MCF 10A (cell line): ENCODE results near the gene IL3. TPM values are rescaled to one million over a fixed set of nuclear protein-coding genes. Genes with fewer than 3 reads are reported as not detected.

Experiments
- BruUV-seq: library from RNA; stranded (reverse); fragments of 400-500 nt; replicated peaks from 2 replicates; lab custom pipeline; 2021; lab: Mats Ljungman, UMichigan
- CTCF ChIA-PET: fragments of 300-600 bp; sonication (Branson Sonifier 250); formaldehyde crosslinking; extraction: SDS; loops from one replicate; lab custom pipeline; 2021; ENCODE audit warnings: antibody characterized with exemption, inconsistent platforms; lab: Yijun Ruan, JAX
- POLR2A ChIA-PET: fragments of 300-600, 350-650 bp; sonication (Branson Sonifier 250); formaldehyde crosslinking; extraction: SDS; loops from one replicate; lab custom pipeline; 2020; ENCODE audit warnings: antibody characterized with exemption, inconsistent platforms; lab: Yijun Ruan, JAX
- DNase-seq: peaks from one replicate; pipeline ENCODE4 v3.0.0-alpha.2; 2018; ENCODE audit not compliant: unreplicated experiment
- H3K27ac Mint-ChIP-seq: one replicate; pipeline ENCODE4 v1.8.0; 2022; ENCODE audit warnings: mild to moderate bottlenecking, low read depth, mixed read lengths; ENCODE audit not compliant: unreplicated experiment
- H3K27me3 Mint-ChIP-seq: one replicate; pipeline ENCODE4 v1.8.0; 2022; ENCODE audit warnings: mixed read lengths; ENCODE audit not compliant: insufficient read depth, unreplicated experiment
- H3K36me3 Mint-ChIP-seq: one replicate; pipeline ENCODE4 v1.8.0; 2022; ENCODE audit warnings: mild to moderate bottlenecking, moderate library complexity, mixed read lengths; ENCODE audit not compliant: insufficient read depth, unreplicated experiment
- H3K4me1 Mint-ChIP-seq: one replicate; pipeline ENCODE4 v1.8.0; 2022; ENCODE audit warnings: mixed read lengths; ENCODE audit not compliant: insufficient read depth, unreplicated experiment
- H3K4me3 Mint-ChIP-seq: one replicate; pipeline ENCODE4 v1.8.0; 2022; ENCODE audit warnings: mild to moderate bottlenecking, moderate library complexity, mixed read lengths; ENCODE audit not compliant: unreplicated experiment
- H3K9me3 Mint-ChIP-seq: one replicate; pipeline ENCODE4 v1.8.0; 2022; ENCODE audit warnings: mixed read lengths; ENCODE audit not compliant: unreplicated experiment
- CTCF ChIP-seq: fragments of 200-600 bp; IDR thresholded peaks from one replicate; pipeline ENCODE4 v1.8.0; 2022; ENCODE audit warnings: antibody characterized with exemption, mild to moderate bottlenecking; ENCODE audit not compliant: unreplicated experiment
- intact Hi-C: fragments of 100-400 bp; cut with micrococcal nuclease; formaldehyde crosslinking; loops from 2 replicates; pipeline ENCODE4 v1.14.1; 2022
- total RNA-seq: library from RNA; stranded (reverse); gene quantifications from 2 replicates; pipeline ENCODE4 v1.2.3, GENCODE V29; 2022

IL3 gene
- total RNA-seq, 1 experiment from 2014 or later = not detected

- H3K27ac Mint-ChIP-seq = no peak overlapping the region
Measured at GRCh38 chr5:132050661-132051552, 9.5 kb upstream of the IL3 start.

GRCh38 chr5:132052520-132052919, 7.9 kb upstream of the IL3 start:
- intact Hi-C loops = no loop called here
- Mint-ChIP-seq H3K4me1 (no peaks in the 10 kb centered on the region), H3K27ac (no peak overlapping the region), H3K27me3 (peaks cover 28% of the 10 kb centered on the region), H3K4me3 (no peak overlapping the region), H3K36me3 (no peaks in the 10 kb centered on the region), H3K9me3 (no peaks in the 10 kb centered on the region)
- CTCF ChIA-PET = interaction anchor here (0.8 to 4.3 kb wide), 4 partner anchors 11 to 241 kb away, joined by 3 to 34 read pairs (median 5); no protein-coding TSS in a partner anchor
- no peak for TF ChIP-seq CTCF
- DNase-seq = no peak
- no TSS peak for BruUV-seq
- POLR2A ChIA-PET = interaction anchor here (0.8 kb wide), 1 partner anchor 175 kb away, joined by 4 read pairs; the partner anchor contains the start of gene P4HA2

More at GRCh38 chr5:132050661-132051552, 9.5 kb upstream of the IL3 start:
- Mint-ChIP-seq H3K4me1 (no peaks in the 10 kb centered on the region), H3K27me3 (peaks cover 28% of the 10 kb centered on the region), H3K9me3 (no peaks in the 10 kb centered on the region), H3K36me3 (no peaks in the 10 kb centered on the region), H3K4me3 (no peak overlapping the region)
- intact Hi-C loops = no loop called here
- CTCF ChIA-PET = interaction anchor here (0.6 to 3.6 kb wide), 3 partner anchors 12 to 475 kb away, joined by 3 to 45 read pairs (median 4); no protein-coding TSS in a partner anchor
- TF ChIP-seq CTCF = no peak
- no TSS peak for BruUV-seq
- POLR2A ChIA-PET = interaction anchor here (0.6 kb wide), 1 partner anchor 503 kb away, joined by 3 read pairs; no protein-coding TSS in a partner anchor
- DNase-seq = no peak

DNA sequence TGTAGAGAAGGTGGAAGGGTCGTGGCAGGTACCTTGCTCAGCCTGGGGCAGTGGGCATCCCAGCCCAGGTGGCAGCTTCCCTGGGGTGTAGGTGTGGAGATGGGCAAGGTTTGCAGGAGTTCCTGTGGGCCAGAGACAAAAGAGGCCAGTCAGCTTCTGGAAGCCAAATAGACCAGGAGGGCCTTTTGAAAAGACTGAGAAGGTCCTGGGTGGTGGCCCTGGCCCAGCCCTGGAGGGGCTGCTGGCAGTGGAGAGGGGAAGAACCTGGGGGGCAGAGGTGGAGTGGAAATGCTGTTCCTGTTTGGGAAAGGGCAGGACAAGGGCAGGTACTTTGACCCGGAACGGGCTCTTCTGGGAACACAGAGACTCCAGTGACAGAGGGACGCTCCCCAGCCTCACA, 7.0 kb upstream of the IL3 start:
- DNase-seq = no peak
- Mint-ChIP-seq H3K4me1 (no peaks in the 10 kb centered on the region), H3K36me3 (no peaks in the 10 kb centered on the region), H3K27me3 (peaks cover 28% of the 10 kb centered on the region), H3K27ac (no peak overlapping the region), H3K4me3 (no peak overlapping the region), H3K9me3 (no peaks in the 10 kb centered on the region)
- intact Hi-C loops = no loop called here
- ChIA-PET POLR2A (interaction anchor here (0.9 to 1.0 kb wide), 2 partner anchors 41 to 253 kb away, joined by 3 read pairs; no protein-coding TSS in a partner anchor), CTCF (interaction anchor here (0.6 to 4.3 kb wide), 7 partner anchors 10 to 269 kb away, joined by 3 to 34 read pairs (median 4); no protein-coding TSS in a partner anchor)
- TF ChIP-seq CTCF = no peak
- no TSS peak for BruUV-seq
